NOMO-1 (cell line): Measurements from ENCODE around the gene ANKRD50.

Source experiments
- DNase-seq, 2 experiments: peaks; one replicate each; lab custom pipeline; 2025; ENCODE audit not compliant: unreplicated experiment in 2 of 2; lab: John Stamatoyannopoulos, UW

ANKRD50 gene, protein sequence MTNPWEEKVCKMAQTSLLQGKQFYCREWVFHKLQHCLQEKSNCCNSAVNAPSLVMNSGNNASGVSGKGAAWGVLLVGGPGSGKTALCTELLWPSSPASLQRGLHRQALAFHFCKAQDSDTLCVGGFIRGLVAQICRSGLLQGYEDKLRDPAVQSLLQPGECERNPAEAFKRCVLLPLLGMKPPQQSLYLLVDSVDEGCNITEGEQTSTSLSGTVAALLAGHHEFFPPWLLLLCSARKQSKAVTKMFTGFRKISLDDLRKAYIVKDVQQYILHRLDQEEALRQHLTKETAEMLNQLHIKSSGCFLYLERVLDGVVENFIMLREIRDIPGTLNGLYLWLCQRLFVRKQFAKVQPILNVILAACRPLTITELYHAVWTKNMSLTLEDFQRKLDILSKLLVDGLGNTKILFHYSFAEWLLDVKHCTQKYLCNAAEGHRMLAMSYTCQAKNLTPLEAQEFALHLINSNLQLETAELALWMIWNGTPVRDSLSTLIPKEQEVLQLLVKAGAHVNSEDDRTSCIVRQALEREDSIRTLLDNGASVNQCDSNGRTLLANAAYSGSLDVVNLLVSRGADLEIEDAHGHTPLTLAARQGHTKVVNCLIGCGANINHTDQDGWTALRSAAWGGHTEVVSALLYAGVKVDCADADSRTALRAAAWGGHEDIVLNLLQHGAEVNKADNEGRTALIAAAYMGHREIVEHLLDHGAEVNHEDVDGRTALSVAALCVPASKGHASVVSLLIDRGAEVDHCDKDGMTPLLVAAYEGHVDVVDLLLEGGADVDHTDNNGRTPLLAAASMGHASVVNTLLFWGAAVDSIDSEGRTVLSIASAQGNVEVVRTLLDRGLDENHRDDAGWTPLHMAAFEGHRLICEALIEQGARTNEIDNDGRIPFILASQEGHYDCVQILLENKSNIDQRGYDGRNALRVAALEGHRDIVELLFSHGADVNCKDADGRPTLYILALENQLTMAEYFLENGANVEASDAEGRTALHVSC (N-terminal part only)

DNA sequence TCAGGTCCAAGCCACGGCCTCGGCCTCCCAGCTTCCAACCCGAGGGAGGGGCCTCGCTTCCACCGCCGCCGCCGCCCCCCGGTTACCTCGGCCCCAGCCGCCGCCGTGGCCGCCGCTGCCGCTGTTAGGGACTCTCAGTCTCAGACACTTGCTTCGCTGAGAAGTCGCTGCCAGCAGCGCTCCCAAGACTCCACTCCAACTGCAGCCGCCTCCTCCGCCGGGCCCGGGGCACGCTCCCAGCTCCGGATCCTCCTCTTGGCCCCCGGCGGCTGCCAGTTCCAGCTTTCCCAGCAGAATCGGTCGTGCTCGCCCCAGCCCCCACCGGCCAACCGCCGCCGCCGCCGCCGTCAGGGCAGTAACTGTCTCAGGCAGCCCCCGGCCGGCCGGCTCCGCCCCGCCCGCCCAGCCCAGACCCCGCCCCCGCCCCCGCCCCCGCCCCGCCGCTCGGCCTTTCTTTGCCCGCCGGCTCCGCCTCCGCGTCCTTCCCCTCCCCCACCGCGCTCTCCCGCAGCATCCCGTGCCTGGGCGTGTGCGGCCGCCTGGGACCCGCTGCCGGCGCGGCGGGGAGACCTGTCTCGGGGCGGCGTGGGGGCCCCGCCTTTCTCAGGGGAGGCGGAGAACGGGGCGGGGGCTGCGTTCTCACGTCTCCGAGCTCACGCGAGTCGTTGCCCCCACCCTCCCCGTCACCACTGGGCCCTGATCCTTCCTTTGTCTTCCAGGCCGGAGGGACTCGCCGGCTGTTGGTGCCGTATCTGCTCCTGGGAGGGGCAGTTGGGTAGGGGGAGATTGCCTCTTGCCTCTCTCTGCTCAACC lies at the start of gene ANKRD50:
Gene ANKRD50, minus strand, starts transcription at position 361 of the 813 bp plus-strand sequence. CDS start 2,221 bp downstream, outside the sequence.
- peak; percentile 76 to 79 for DNase-seq

DNA sequence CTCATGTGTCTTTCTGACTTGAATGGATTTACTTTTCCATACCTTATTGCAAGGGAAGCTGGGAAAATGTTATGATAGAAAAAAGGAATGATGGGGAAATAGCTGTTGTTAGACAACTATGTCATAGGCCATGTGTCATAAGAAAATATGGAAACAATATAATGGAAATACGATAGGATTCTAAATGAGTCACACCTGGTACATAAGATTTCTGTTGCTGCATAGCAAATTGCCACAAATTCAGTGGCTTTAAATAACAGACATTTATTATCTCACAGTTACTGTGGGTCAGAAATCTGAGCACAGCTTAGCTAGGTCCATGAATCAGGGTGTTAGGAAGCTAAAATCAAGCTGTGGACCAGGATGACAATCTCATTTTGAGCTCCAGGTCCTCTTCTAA lies 44.6 kb upstream of the ANKRD50 start:
- no peak for DNase-seq

DNA sequence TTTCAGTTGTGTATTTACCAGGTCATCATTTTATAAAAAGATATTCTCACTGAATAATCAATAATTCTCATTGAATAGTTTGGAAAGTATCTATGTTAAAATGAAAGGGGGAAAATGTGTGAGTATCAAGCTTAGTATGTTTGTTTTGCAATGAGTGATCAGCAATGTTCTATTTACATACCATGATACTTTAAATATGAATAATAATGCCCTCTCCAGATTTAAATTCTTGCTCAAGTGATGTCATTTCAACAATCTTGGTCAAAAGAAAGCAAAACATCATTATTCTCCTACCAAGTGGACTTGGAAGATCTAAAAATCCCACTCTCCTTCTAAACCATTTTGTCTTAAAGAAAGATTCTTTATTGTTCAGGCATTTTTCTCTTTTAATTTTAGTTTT lies 42.1 kb upstream of the ANKRD50 start:
- no peak for DNase-seq

DNA sequence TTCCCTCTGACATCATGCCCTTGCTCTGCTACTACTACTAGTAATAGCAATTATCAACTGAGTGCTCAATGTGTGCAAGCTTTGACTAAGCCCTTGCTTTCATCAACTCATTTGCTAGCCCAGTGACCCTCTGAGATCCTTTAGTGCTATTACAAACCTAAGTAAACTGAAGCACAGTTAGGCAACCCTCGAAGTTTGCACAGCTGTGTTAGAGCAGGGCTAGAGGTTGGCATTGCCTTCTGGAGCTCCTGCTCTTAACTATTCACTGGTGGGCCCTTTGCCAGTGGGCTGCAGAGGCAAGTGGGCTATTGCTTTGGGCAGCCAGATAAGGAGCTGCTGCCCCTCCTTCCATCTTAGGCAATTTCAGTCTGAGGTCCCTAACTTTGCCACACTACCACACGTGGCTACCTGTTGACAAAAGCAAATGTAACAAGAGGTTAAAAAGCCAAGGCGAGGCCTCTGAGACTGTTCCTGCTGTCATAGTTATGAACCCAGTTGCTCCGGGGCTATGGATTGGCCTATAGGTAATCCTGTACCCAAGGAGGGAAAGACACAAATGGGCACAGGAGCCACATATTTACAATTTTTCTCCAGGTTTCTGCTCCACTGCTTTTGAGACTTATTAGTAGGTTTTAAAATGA lies 41.5 kb upstream of the ANKRD50 start:
- no peak for DNase-seq

DNA sequence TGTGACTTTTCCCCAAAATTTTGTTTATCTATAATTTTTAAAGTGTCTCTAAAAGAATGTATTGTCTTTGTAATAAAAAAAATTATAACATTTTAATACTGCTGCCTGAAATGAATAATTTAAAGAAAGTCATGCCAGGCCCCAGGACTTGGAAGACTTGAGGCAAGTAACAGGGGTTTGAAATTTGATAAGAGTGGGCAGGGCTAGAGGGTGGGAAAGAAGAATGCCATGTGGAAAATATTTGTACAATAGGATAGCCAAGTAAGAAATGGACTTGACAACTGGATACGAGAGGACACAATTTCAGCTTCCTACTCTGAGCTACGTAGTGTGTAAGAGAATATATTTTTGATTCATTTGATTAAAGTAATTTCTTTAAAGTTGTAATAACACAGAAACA lies 36.9 kb upstream of the ANKRD50 start:
- DNase-seq = no peak

DNA sequence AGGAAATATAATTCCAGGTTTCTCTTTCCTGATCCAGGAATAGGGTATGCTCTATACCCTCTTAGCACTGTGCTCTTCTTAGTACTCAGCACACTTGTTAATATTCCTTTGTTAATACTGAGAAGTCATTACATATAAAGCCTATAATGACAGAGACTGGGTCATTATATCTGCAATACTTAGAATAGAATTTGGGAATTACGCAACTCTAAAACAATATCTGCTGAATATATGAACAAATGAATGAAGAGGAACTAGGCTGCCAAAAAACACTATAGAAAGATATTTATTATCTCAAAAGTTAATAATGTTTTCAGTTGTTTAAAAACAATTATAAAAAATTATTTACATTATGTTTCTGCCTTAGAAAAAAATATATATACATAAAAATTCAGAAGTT lies 36.4 kb upstream of the ANKRD50 start:
- no peak for DNase-seq

DNA sequence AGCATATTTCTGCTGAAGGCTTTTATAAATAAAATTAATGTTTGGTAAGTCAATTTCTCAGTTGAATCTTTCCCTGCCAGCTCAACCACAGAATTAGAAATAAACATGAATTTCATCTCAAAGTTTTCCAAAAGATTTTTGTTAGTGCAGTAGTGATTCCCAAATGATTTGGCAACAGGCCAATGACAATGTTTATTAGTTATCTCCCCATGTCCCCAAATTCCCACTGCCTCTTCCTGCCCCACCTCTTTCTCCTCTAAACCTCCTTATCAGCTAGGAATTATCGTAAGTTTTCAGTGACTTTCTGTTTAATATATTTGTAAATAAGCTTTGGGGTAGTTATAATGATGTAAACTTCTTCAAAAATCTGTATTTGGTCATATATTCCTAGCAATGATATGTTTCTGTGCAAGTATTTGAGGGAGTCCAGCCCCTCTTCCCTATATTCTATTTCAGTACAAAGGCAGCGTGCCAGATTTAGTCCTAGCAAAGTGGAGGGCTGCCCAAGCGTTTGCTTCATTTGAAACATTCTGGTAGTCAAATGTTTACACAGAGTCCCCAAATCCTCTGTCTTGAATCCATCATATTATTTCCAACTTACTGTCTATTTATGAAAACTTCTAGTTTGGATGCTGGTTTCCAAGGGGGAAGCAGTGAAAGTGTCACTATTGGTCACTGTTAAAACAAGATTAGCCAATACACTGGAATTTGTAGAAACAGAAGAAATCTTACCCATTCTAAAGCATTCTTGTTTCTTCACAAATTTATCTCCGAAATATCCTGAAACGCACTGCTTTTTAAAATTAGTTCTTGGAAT lies 33.7 kb upstream of the ANKRD50 start:
- DNase-seq = no peak

DNA sequence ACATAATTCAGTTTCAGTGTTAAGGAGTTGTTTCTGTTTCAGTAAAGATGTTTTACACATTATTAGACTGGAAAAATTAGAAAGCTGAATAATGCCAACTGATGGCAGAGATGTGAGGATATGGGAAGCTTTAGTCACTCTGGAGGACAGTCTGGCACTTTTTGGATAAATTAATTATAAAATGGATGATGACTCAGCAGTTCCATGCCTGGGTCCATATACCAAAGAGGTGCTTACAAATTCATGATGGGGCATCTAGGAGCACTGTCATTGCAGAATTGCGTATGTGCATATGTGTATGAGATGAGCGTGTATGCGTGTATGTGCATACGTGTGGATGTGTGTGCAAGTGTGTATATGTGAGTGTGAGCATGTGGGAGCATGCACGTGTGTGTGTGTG lies 31.2 kb upstream of the ANKRD50 start:
- no peak for DNase-seq

DNA sequence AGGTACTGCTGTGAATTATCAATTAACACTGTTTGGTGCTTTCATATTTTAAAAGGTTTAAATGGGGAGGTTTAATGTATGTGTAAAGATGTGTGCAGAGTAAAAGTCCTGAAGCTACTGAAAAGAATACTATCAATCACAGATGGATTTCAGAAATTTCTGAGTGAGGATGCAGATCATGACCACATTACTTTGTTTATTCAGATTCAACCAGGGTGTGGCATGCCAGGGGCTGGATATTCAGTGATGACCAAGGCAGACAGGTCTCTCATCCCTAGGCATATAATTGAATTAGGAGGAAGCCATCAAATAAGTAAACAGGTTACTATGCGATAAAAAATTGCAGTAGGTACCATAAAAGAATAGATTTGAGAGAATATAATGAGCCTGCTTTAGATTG lies 28.0 kb upstream of the ANKRD50 start:
- DNase-seq = no peak

DNA sequence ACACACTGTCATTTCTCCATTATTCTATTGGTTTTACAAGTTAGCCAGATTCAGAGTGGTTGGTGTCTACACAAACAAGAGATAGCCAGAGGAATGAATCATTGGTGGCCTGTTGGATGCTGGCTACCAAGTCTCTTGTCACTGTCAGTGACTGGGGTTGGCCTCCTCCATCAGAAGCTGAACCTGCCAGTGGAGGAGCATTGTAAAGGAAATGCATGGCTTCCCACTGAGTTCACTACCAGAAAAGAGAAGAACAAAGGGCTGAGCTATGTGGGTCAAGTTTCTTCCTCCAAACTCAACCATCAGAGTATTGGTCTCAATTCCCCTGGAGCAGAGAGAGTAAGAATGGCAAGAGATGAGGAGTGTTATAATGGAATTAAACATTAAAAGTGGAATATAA lies 26.5 kb upstream of the ANKRD50 start:
- DNase-seq = no peak

DNA sequence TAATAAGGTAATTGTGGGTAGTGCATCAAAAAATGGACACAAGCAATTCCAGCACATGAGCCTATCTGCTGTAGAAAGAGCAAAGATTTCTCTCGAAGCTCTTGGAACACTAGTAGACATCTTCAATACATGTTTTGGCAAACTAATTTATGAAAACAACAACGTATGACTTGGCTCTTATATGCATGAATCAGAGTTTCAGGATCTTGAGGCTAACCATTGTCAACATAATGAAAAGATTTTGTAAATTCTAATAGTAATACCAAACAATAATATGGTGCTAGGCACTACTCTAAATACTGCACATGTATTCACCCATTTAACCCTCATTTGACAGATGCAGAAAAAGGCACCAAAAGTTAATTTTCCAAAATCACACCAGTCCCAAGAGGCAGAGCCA lies 25.1 kb upstream of the ANKRD50 start:
- DNase-seq = no peak

DNA sequence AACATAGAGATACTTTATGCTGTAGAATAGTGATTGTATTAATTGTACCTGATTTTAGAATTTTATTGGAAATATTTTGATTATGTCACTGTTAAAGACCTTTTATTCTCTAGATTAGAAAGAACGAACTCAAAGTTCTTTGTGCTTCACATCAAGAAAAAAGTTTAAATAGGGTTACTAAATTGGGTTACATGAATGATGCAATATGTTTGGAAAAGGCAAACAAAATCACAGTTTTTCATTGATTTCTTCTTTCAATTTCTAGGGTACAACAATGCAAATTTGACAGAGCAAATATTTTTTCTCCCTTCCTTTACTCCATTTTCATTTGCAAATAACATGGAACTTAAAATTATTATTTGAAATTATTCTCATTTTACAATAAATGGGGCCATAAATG lies 24.0 kb upstream of the ANKRD50 start:
- DNase-seq = no peak

DNA sequence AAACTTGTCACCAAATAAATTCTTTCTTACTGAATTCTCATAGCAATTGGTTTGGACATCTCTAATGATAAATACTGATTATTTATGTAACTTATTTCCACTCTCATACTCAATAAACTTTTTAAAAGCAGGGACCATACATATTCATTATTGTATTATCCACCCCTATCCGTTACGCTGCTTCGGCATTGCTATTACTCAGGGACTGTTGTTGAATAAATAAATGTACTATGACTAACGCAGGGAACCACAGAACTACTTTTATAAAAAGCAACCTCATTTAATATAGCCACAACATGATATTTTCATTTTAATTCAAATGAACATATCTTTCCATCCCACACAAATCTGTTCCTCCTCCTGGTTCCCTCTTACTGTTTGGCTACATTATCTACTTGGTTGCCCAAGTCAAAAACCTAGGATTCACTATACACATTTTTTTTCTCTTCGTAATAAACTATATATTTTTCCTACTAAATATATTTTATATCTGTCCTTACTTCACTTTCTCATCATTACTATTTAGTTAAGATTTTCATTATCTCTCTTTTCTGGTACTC lies 14.9 kb upstream of the ANKRD50 start:
- DNase-seq = no peak

DNA sequence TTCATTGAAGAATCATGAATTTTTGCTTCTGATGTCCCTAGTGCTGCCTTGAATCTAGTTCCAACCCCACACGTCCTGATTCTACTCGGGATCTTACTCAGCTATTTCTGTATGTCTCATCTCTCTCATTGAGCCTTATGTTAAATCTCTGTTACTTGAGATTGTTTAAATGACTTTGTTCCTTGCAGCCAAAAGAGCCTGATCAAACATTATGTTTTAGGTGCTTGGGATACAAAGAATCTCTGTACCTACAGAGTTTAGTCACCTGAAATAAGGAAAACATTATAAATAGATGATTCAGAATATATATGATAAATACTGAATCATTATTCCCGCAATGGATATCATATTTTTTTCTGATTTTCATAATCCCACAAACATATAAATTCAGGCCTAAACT lies 13.7 kb upstream of the ANKRD50 start:
- no peak for DNase-seq

DNA sequence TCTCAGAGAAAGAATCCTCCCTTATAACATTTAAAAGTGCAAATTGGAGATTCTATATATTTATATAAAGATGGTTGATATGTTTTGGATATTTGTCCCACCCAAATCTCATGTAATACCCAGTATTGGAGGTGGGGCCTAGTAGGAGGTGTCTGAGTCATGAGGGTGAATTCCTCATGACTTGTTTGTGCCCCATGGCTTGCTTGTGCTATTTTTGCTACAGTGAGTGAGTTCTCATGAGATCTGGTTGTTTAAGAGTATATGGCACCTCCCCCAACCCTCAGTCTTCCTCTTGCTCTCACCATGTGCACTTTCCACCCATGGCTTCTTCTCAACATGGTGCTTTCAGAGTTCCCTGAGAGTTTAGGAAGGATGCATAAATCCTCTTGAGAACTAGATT lies 9.5 kb upstream of the ANKRD50 start:
- no peak for DNase-seq

DNA sequence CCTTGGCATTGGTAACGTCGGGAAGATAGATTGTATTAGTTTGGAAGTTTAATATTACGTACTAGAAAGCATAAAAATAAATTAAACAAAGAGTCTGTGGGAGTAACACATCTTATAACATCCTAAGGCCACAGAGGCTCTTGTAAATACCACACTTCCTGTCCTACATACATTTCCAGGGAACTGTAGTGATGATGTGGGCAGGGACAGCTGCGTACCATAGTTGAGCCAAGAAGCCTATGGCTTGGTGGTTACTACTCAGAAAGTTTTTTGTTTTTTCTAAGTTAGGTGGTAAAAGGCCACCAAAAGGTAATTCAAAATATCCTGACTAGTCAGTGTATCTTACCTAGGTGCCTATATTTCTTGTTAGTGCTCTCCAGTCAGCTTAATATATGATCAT lies 4.6 kb upstream of the ANKRD50 start:
- no peak for DNase-seq

DNA sequence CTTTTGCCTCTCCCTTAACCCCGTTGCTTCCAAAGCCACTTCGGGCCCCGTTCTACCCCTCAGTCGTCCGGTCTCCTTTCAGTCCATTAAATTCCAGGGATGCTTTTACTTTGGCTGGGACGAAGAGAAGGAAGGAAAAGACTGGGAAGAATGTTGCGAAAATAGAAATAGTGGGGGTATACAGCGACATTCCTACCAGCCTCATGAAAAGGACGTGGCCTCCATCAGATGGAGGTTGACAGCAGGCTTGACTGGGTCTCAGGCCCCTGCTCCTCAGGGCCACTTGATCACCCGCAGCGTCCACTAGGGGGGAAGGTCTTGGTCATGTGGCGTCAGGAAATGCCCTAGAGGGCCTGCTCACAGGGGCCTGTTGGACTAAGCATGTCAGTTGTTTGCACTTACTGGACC lies 657 bp upstream of the ANKRD50 start:
- peak; percentile 39 to 62 for DNase-seq

DNA sequence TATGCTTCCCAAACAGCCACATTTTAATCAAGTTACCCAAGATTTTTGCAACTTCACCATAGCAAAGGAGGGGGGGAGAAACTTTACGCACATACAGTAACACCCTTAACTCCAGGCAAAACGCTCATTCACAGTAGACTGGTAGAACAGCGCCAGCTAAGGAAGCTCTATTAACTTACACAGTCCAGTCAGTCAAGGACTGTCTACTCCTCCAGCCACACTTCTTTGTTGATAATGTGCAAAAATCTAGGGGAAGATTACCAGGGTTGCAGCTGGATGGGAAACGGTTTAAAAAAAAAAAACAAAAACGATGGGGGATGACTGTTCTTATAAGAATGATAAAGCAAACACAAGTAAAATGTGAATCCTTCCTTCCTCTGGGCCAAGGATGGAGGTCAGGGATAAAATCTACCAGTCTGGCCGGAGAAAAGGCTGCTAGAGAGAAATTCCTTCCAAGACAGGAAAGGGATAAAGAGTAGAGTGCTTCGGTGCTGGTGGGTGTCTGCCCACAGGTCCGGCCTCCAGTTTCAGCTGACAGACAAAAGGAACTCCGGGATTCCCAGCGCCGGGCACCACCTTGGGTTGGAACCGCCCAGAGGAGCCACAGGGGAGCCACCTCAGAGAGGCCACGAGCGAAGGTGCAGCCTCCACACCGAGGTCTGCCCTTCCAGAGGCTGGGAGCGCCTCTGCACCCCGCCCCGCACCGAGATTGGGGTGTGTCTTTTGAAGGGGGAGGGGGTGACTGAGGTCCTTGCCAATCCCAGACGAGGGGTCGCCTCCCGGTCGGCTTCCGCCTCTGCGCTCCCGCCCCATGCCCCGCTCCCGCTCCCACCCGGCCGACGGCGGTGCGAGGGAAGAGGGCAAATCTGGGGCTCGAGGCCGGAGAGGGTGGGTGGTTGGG lies 811 bp downstream of the ANKRD50 start:
- peak; percentile 75 to 78 for DNase-seq
